Memory B cell (primary cell): ENCODE data around the gene TSC22D3.
"Not testable (repeated sequence)": the region's sequence is repeated elsewhere in the genome, so short reads cannot be mapped to it uniquely, and the experiment has no call there.

ENCODE experiments used
- ATAC-seq: fragments of 150-1000 bp; cut with Tn5 transposase; 2 replicates; pipeline ENCODE4 v1.10.0; 2021; ENCODE audit warnings: low read depth, mild to moderate bottlenecking, moderate library complexity
- DNase-seq, 2 donors: peaks; one replicate each; pipeline ENCODE4 v3.0.0; 2022; ENCODE audit warnings: low spot score in 2 of 2
- H3K27ac Mint-ChIP-seq: one replicate; pipeline ENCODE4 v1.8.0; 2022; ENCODE audit warnings: mild to moderate bottlenecking, moderate library complexity, mixed read lengths
- H3K27me3 Mint-ChIP-seq: one replicate; pipeline ENCODE4 v1.8.0; 2022; ENCODE audit warnings: mixed read lengths
- H3K36me3 Mint-ChIP-seq: one replicate; pipeline ENCODE4 v1.8.0; 2022; ENCODE audit warnings: mild to moderate bottlenecking, mixed read lengths
- H3K4me1 Mint-ChIP-seq: one replicate; pipeline ENCODE4 v1.8.0; 2022; ENCODE audit warnings: mixed read lengths
- H3K4me3 Mint-ChIP-seq: one replicate; pipeline ENCODE4 v1.8.0; 2022; ENCODE audit warnings: mild to moderate bottlenecking, moderate library complexity, mixed read lengths
- H3K9me3 Mint-ChIP-seq: one replicate; pipeline ENCODE4 v1.8.0; 2022; ENCODE audit warnings: mixed read lengths

TSC22D3 gene

DNA sequence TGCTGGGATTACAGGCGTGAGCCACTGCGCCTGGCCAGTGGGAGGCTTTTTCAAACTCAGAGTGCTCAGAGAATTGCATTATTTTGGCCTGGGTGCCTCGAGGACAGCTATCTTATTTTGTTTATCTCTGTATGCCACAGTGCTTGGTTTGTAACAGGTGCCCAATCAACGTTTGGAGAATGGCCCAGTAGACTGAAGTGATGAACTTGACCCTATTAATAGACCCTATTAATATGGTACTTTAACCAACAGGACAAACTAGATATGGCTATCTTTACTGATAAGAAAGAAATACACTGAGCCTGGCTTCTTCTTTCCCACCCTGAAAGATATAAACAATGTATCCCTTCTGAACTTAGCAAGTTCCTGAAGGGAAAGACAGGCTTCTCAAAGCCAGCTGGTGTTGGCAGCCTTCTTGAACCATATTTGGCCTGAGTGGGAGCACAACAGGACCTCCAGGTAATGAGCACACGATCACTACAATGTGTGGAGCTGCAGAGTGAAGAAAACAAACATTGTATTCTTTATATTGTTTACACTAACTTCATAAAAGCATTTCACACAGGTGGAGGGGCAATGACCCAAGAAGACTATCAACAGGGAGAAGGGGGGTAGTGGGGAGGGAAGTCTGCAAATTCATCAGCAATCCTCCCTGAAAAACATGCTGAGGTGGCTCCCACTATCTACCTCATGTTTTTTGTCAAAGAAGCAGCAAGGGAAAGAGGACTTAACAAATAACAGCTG, 105.5 kb downstream of the TSC22D3 start:
- peaks cover 13% of the 10 kb centered on the region for H3K36me3 Mint-ChIP-seq
- peaks cover 27% of the 10 kb centered on the region for H3K4me1 Mint-ChIP-seq
- no peak for DNase-seq
- H3K27me3 Mint-ChIP-seq, result no peaks in the 10 kb centered on the region
- no peak overlapping the region for H3K27ac Mint-ChIP-seq
- no peak for ATAC-seq
- no peaks in the 10 kb centered on the region for H3K9me3 Mint-ChIP-seq
- no peak overlapping the region for H3K4me3 Mint-ChIP-seq

DNA sequence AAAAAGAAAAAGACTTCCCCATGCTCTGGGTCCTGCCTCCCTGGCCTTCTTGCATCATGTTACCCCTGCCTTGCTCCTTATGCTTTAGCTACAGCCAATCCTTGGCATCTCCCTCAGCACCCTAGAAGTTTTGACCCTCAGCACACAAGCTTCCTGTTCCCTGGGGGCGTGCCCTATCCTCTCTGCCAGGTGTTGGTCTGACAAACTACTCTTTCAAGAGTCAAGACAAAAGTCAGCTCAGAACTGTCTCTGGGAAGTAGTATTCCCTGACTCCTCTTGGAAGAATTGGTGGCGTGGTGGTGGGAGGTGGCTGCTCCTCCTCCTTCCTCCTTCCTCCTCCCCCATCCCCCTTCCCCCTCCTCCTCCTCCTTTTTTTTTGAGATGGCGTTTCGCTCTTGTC, 106.3 kb downstream of the TSC22D3 start:
- peaks cover 7% of the 10 kb centered on the region for H3K36me3 Mint-ChIP-seq
- H3K4me3 Mint-ChIP-seq, result no peak overlapping the region
- H3K27me3 Mint-ChIP-seq, result no peaks in the 10 kb centered on the region
- no peaks in the 10 kb centered on the region for H3K9me3 Mint-ChIP-seq
- ATAC-seq, result no peak
- peaks cover 19% of the 10 kb centered on the region for H3K4me1 Mint-ChIP-seq
- DNase-seq, result no peak
- no peak overlapping the region for H3K27ac Mint-ChIP-seq

DNA sequence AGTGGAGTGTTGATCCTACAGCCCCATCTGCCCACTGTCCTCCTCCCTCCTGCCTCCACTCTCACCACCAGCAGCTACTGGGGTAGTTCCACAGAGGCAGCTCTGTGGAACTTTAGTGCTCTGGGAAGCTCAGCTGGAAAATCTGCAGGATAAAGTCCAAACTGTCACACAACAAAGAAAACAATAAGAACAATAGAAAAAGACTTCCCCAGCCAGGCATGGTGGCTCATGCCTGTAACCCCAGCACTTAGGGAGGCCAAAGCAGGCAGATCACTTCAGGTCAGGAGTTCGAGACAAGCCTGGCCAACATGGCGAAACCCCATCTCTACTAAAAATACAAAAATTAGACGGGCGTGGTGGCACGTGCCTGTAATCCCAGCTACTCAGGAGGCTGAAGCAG, 106.9 kb downstream of the TSC22D3 start:
- not testable (repeated sequence) for H3K4me3 Mint-ChIP-seq, H3K9me3 Mint-ChIP-seq, DNase-seq, H3K27me3 Mint-ChIP-seq, H3K36me3 Mint-ChIP-seq, H3K27ac Mint-ChIP-seq, ATAC-seq
- H3K4me1 Mint-ChIP-seq, result peaks cover 18% of the 10 kb centered on the region

DNA sequence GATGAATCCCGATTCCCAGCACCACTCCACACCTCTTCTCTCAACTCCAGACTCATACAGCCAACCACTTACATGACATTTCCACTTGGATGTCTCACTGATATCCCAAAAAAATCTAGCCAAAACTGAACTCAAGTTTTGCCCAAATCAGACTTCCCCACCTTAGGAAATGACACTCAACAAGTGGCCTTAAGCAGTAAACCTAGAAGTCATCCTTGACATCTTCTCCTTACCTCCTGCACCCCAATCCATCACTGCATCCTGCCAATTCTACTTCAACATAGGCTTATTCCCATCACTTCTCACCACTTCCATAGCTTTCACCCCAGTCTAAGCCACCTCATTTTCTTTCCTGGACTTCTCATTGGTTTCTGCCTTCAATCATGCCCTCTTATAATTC, 108.2 kb downstream of the TSC22D3 start:
- peaks cover 7% of the 10 kb centered on the region for H3K36me3 Mint-ChIP-seq
- no peaks in the 10 kb centered on the region for H3K9me3 Mint-ChIP-seq
- H3K4me3 Mint-ChIP-seq, result no peak overlapping the region
- no peaks in the 10 kb centered on the region for H3K27me3 Mint-ChIP-seq
- H3K4me1 Mint-ChIP-seq, result peaks cover 13% of the 10 kb centered on the region
- ATAC-seq (no peak), DNase-seq (no peak)
- H3K27ac Mint-ChIP-seq, result no peak overlapping the region

GRCh38 chrX:107666931-107667330, 108.7 kb downstream of the TSC22D3 start:
- Mint-ChIP-seq H3K4me1 (peaks cover 13% of the 10 kb centered on the region), H3K27ac (no peak overlapping the region), H3K27me3 (no peaks in the 10 kb centered on the region), H3K36me3 (peaks cover 7% of the 10 kb centered on the region), H3K4me3 (no peak overlapping the region), H3K9me3 (no peaks in the 10 kb centered on the region)
- DNase-seq (no peak), ATAC-seq (no peak)
